HCT116 (cell line): ENCODE results near the gene TRIP13. TPM values are rescaled to one million over a fixed set of nuclear protein-coding genes. Genes with fewer than 3 reads are reported as not detected.

Experiments used
- ATAC-seq: fragments of 200-7000 bp; cut with Tn5 transposase; 2 replicates; pipeline ENCODE4 v1.9.1; 2020; ENCODE audit warnings: mild to moderate bottlenecking, moderate library complexity
- BruUV-seq: library from RNA; stranded (reverse); fragments of 400-500 nt; replicated peaks from 2 replicates; lab custom pipeline; 2021; lab: Mats Ljungman, UMichigan
- CTCF ChIA-PET: fragments of 300-600 bp; sonication (Branson Sonifier 250); formaldehyde crosslinking; loops from one replicate; lab custom pipeline; 2021; ENCODE audit warnings: antibody characterized with exemption; lab: Charles Lee
- POLR2A ChIA-PET: fragments of 300-600, 350-600 bp; sonication (Branson Sonifier 250); formaldehyde crosslinking; loops from one replicate; lab custom pipeline; 2021; ENCODE audit warnings: antibody characterized with exemption; lab: Charles Lee
- RAD21 ChIA-PET, 2 experiments: fragments of 300-600 bp; sonication (Branson Sonifier 250); formaldehyde crosslinking; loops; one replicate each; lab custom pipeline; 2023; ENCODE audit warnings: low total read pairs in 2 of 2; ENCODE audit not compliant: uncharacterized antibody in 2 of 2, unreplicated experiment in 2 of 2, low non-redundant PET in 1 of 2; lab: Charles Lee
- DNase-seq: peaks from one replicate; pipeline ENCODE4 v3.0.0-alpha.2; 2010; ENCODE audit warnings: low read depth, low spot score
- H2AFZ ChIP-seq: fragments of 200-600 bp; shearing (Covaris generic), sonication (generic); 2 replicates; pipeline ENCODE4 v1.6.1; 2017; ENCODE audit warnings: low read depth, mixed run types, mixed read lengths, antibody characterized with exemption, low read length; ENCODE audit not compliant: poor library complexity, severe bottlenecking
- H3K27ac ChIP-seq: 2 replicates; pipeline ENCODE4 v1.5.1; 2012; ENCODE audit warnings: low read depth, low read length
- H3K27me3 ChIP-seq: fragments of 200-600 bp; sonication (generic); 2 replicates; pipeline ENCODE4 v1.6.1; 2016; ENCODE audit warnings: mixed run types, low read length, mixed read lengths; ENCODE audit not compliant: insufficient read depth
- H3K36me3 ChIP-seq, 2 experiments: fragments of 200-500 bp in 1 of 2; fragments of 200-600 bp in 1 of 2; sonication (Bioruptor generic) in 1 of 2; sonication (generic) in 1 of 2; 2 replicates each; pipeline versions ENCODE4 v1.5.1 to v1.6.1; 2014 to 2016; ENCODE audit warnings: low read length in 2 of 2, inconsistent platforms in 1 of 2, mixed read lengths in 1 of 2, mixed run types in 1 of 2; ENCODE audit not compliant: insufficient read depth in 2 of 2, control insufficient read depth in 1 of 2
- H3K4me1 ChIP-seq, 2 experiments: fragments of 200-600 bp in 1 of 2; sonication (generic) in 1 of 2; 2 replicates each; pipeline versions ENCODE4 v1.5.1 to v1.6.1; 2012 to 2017; ENCODE audit warnings: low read length in 2 of 2, inconsistent platforms in 1 of 2, mild to moderate bottlenecking in 1 of 2, mixed read lengths in 1 of 2, mixed run types in 1 of 2, moderate library complexity in 1 of 2; ENCODE audit not compliant: insufficient read depth in 2 of 2, control insufficient read depth in 1 of 2
- H3K4me2 ChIP-seq: fragments of 200-600 bp; sonication (generic); 2 replicates; pipeline ENCODE4 v1.6.1; 2017; ENCODE audit warnings: mixed run types, low read length, mixed read lengths
- H3K4me3 ChIP-seq, 2 experiments: fragments of 200-600 bp in 1 of 2; sonication (generic) in 1 of 2; replicated peaks in 1 of 2; 2 replicates each; pipeline ENCODE4 v1.5.1; 2011 to 2016; ENCODE audit warnings: low read length in 2 of 2, control low read depth in 1 of 2, low read depth in 1 of 2, mild to moderate bottlenecking in 1 of 2, mixed read lengths in 1 of 2, mixed run types in 1 of 2
- H3K79me2 ChIP-seq: fragments of 200-600 bp; sonication (generic); 2 replicates; pipeline ENCODE4 v1.6.1; 2017; ENCODE audit warnings: mild to moderate bottlenecking, mixed run types, low read length, moderate library complexity, mixed read lengths; ENCODE audit not compliant: insufficient read depth
- H3K9ac ChIP-seq: fragments of 200-600 bp; sonication (generic); 2 replicates; pipeline ENCODE4 v1.6.1; 2016; ENCODE audit warnings: low read length, mixed read lengths
- H3K9me2 ChIP-seq: fragments of 200-600 bp; sonication (generic), shearing (Covaris generic); 2 replicates; pipeline ENCODE4 v1.6.1; 2017; ENCODE audit warnings: mixed run types, mild to moderate bottlenecking, moderate library complexity; ENCODE audit not compliant: insufficient read depth
- H3K9me3 ChIP-seq, 2 experiments: fragments of 200-500 bp in 1 of 2; fragments of 200-600 bp in 1 of 2; sonication (Bioruptor generic) in 1 of 2; sonication (generic) in 1 of 2; 2 replicates each; pipeline ENCODE4 v1.6.1; 2014 to 2017; ENCODE audit warnings: low read length in 2 of 2, mixed read lengths in 2 of 2, inconsistent platforms in 1 of 2, low read depth in 1 of 2, mild to moderate bottlenecking in 1 of 2, mixed run types in 1 of 2, moderate library complexity in 1 of 2; ENCODE audit not compliant: control insufficient read depth in 1 of 2, insufficient read depth in 1 of 2
- H4K20me1 ChIP-seq: fragments of 200-600 bp; sonication (generic), shearing (Covaris generic); 2 replicates; pipeline ENCODE4 v1.6.1; 2017; ENCODE audit warnings: mixed run types, mild to moderate bottlenecking, moderate library complexity; ENCODE audit not compliant: insufficient read depth
- CBX3 ChIP-seq: IDR thresholded peaks from 2 replicates; pipeline ENCODE4 v1.6.1; 2012; ENCODE audit warnings: low read depth
- CEBPB ChIP-seq: IDR thresholded peaks from 2 replicates; pipeline ENCODE4 v1.6.1; 2012; ENCODE audit warnings: low read depth
- EGR1 ChIP-seq: IDR thresholded peaks from 2 replicates; pipeline ENCODE4 v1.6.1; 2012; ENCODE audit warnings: low read depth
- EZH2phosphoT487 ChIP-seq: fragments of 200-600 bp; IDR thresholded peaks from 2 replicates; pipeline ENCODE4 v1.6.1; 2018; ENCODE audit warnings: antibody characterized with exemption, borderline replicate concordance
- JUND ChIP-seq: IDR thresholded peaks from 2 replicates; pipeline ENCODE4 v1.6.1; 2012
- POLR2A ChIP-seq: IDR thresholded peaks from 2 replicates; pipeline ENCODE4 v1.7.0; 2011; ENCODE audit warnings: borderline replicate concordance; ENCODE audit not compliant: insufficient read depth, insufficient read length; ENCODE audit errors: extremely low read depth
- RAD21 ChIP-seq: IDR thresholded peaks from 2 replicates; pipeline ENCODE4 v1.6.1; 2012; ENCODE audit warnings: low read depth, mild to moderate bottlenecking
- SP1 ChIP-seq: IDR thresholded peaks from 2 replicates; pipeline ENCODE4 v1.6.1; 2012; ENCODE audit warnings: low read depth
- SRF ChIP-seq: IDR thresholded peaks from 2 replicates; pipeline ENCODE4 v1.6.1; 2012; ENCODE audit warnings: low read depth
- TCF7L2 ChIP-seq: IDR thresholded peaks from 2 replicates; pipeline ENCODE4 v1.7.0; 2011; ENCODE audit warnings: borderline replicate concordance, inconsistent platforms; ENCODE audit not compliant: insufficient read depth, insufficient read length; ENCODE audit errors: extremely low read depth
- YY1 ChIP-seq: IDR thresholded peaks from 2 replicates; pipeline ENCODE4 v1.6.1; 2011; ENCODE audit warnings: low read length, low read depth, moderate library complexity, mild to moderate bottlenecking; ENCODE audit not compliant: insufficient replicate concordance; ENCODE audit errors: extremely low read depth
- ZNF274 ChIP-seq: fragments of 200-500 bp; sonication (Bioruptor generic); IDR thresholded peaks from 2 replicates; pipeline ENCODE4 v1.6.1; 2014; ENCODE audit warnings: mild to moderate bottlenecking, low read depth, low read length, inconsistent platforms
- intact Hi-C: fragments of 100-400 bp; cut with micrococcal nuclease; formaldehyde crosslinking; loops from 2 replicates; pipeline ENCODE4 v1.10.0; 2022
- total RNA-seq: library from RNA; stranded (reverse); gene quantifications from one replicate; pipeline ENCODE4 v1.2.1, GENCODE V29; 2021; ENCODE audit not compliant: unreplicated experiment
- TF ChIP-seq, protein P1 (sequence below): IDR thresholded peaks from 2 replicates; pipeline ENCODE4 v1.6.1; 2011; ENCODE audit warnings: mild to moderate bottlenecking, low read length, moderate library complexity; ENCODE audit not compliant: insufficient replicate concordance; ENCODE audit errors: extremely low read depth
- TF ChIP-seq, protein P2 (sequence below), 3 experiments: fragments of 200-600 bp in 1 of 3; sonication (generic) in 1 of 3; IDR thresholded peaks in 2 of 3; conservative IDR thresholded peaks in 1 of 3; 2 replicates each; pipeline ENCODE4 v1.5.1; 2012 to 2017; ENCODE audit warnings: low read depth in 2 of 3, low read length in 2 of 3, antibody characterized with exemption in 1 of 3, borderline replicate concordance in 1 of 3, control low read depth in 1 of 3, mild to moderate bottlenecking in 1 of 3, mixed read lengths in 1 of 3, mixed run types in 1 of 3, moderate library complexity in 1 of 3; ENCODE audit not compliant: insufficient read depth in 1 of 3

TRIP13 gene
- total RNA-seq, 1 experiment from 2014 or later, result 45.0 TPM

DNA sequence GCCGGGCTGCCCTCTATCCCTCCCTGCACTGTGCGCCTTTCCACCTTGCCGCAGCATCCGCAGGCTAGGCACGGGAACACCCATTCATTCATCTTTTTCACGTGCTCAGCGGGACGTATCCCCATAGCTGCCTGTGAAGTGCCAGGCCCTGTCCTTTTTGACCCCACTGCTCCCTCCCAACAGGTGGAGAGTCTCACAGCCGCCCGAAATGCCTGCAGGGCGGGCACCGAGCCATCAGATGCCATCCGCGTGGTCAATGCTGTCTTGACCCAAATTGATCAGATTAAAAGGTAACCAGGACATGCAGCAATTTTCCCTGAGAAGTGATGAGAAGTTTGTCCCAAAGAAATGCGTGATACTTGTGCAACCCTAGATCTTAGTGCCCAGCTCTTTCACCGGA lies 15.5 kb downstream of the TRIP13 start:
- no peak overlapping the region for H3K4me3 ChIP-seq
- no peak overlapping the region for H3K27ac ChIP-seq
- no peak overlapping the region for H3K9ac ChIP-seq
- DNase-seq (no peak), ATAC-seq (no peak)
- ChIA-PET RAD21 (no interaction called here), CTCF (no interaction called here), POLR2A (no interaction called here)
- no peaks in the 10 kb centered on the region for H3K9me3 ChIP-seq
- no peak overlapping the region for H3K4me2 ChIP-seq
- H3K27me3 ChIP-seq, result no peaks in the 10 kb centered on the region
- intact Hi-C loops, result loop anchor here (10.0 kb wide), 1 partner anchor 463 kb away; the partner anchor contains the start of gene EXOC3
- H2AFZ ChIP-seq, result no peak overlapping the region
- H3K79me2 ChIP-seq, result peaks cover 20% of the 10 kb centered on the region
- peaks cover 32 to 51% of the 10 kb centered on the region in 2 experiments for H3K36me3 ChIP-seq
- H3K9me2 ChIP-seq, result no peaks in the 10 kb centered on the region
- no TSS peak for BruUV-seq
- H3K4me1 ChIP-seq, result peaks cover 14 to 27% of the 10 kb centered on the region in 2 experiments
- peaks cover 10% of the 10 kb centered on the region; the same call in 1 of the 2 replicates for H4K20me1 ChIP-seq
- TF ChIP-seq EZH2phosphoT487, result no peak
- TF ChIP-seq RAD21, result no peak
- no peak for TF ChIP-seq POLR2A
- TF ChIP-seq CEBPB, result no peak
- no peak for TF ChIP-seq JUND
- TF ChIP-seq CBX3, result no peak
- no peak for TF ChIP-seq SRF
- TF ChIP-seq, protein P1, sequence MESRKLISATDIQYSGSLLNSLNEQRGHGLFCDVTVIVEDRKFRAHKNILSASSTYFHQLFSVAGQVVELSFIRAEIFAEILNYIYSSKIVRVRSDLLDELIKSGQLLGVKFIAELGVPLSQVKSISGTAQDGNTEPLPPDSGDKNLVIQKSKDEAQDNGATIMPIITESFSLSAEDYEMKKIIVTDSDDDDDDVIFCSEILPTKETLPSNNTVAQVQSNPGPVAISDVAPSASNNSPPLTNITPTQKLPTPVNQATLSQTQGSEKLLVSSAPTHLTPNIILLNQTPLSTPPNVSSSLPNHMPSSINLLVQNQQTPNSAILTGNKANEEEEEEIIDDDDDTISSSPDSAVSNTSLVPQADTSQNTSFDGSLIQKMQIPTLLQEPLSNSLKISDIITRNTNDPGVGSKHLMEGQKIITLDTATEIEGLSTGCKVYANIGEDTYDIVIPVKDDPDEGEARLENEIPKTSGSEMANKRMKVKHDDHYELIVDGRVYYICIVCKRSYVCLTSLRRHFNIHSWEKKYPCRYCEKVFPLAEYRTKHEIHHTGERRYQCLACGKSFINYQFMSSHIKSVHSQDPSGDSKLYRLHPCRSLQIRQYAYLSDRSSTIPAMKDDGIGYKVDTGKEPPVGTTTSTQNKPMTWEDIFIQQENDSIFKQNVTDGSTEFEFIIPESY, result no peak
- TF ChIP-seq EGR1, result no peak
- TF ChIP-seq, protein P2, sequence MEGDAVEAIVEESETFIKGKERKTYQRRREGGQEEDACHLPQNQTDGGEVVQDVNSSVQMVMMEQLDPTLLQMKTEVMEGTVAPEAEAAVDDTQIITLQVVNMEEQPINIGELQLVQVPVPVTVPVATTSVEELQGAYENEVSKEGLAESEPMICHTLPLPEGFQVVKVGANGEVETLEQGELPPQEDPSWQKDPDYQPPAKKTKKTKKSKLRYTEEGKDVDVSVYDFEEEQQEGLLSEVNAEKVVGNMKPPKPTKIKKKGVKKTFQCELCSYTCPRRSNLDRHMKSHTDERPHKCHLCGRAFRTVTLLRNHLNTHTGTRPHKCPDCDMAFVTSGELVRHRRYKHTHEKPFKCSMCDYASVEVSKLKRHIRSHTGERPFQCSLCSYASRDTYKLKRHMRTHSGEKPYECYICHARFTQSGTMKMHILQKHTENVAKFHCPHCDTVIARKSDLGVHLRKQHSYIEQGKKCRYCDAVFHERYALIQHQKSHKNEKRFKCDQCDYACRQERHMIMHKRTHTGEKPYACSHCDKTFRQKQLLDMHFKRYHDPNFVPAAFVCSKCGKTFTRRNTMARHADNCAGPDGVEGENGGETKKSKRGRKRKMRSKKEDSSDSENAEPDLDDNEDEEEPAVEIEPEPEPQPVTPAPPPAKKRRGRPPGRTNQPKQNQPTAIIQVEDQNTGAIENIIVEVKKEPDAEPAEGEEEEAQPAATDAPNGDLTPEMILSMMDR (IDR thresholded peaks at IDR 0.05 in 2 of 3, conservative IDR thresholded peaks at IDR 0.05 in 1 of 3; ENCODE audit: borderline replicate concordance in 1 of 3, insufficient read depth in 1 of 3, low read depth in 2 of 3, low read length in 2 of 3), result no peak
- TF ChIP-seq TCF7L2, result no peak
- no peak for TF ChIP-seq YY1
- TF ChIP-seq ZNF274, result no peak
- TF ChIP-seq SP1, result no peak
